RPMI7951 (cell line): ENCODE measurements around the gene FAM20C. TPM values are rescaled to one million over a fixed set of nuclear protein-coding genes. Genes with fewer than 3 reads are reported as not detected.

Experiments used
- DNase-seq: peaks from one replicate; pipeline ENCODE4 v3.0.0-alpha.2; 2012; ENCODE audit warnings: low read depth
- total RNA-seq: library from RNA; depleted of rRNA; stranded (reverse); fragments of >200 nt; shearing (Covaris generic); gene quantifications from 2 replicates; pipeline ENCODE4 v1.2.3, GENCODE V29; 2014

Gene FAM20C
- total RNA-seq, 1 experiment from 2014 or later: 256 TPM

- DNase-seq: peak; percentile 48
Observed at GRCh38 chr7:270351-270983, 78.1 kb downstream of the FAM20C start.

GRCh38 chr7:271266-272107, 79.1 kb downstream of the FAM20C start:
- DNase-seq: peak; percentile 59

GRCh38 chr7:272108-272615, 79.8 kb downstream of the FAM20C start:
- no peak for DNase-seq

DNA sequence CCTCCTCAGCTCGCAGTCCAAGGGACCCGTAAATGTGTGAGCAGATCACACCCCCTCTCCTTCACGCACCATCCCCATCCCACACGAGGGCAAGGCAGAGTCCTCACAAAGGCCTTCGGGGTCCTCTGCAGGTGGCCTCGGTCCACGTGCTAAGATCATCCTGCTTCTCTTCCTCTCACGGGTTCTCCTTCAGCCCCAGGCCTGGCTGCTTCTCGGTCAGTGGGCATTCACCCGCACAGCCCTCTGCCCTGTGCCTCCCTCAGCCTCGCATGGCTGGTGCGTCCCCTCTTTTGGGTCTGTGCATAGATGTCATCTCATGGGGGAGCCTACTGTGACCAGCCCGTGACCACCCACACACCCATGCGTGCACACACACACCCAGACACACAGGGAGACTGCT, 80.3 kb downstream of the FAM20C start:
- no peak for DNase-seq

GRCh38 chr7:273327-273726, 81.0 kb downstream of the FAM20C start:
- DNase-seq: no peak

GRCh38 chr7:274266-274665, 81.9 kb downstream of the FAM20C start:
- DNase-seq: no peak

- no peak for DNase-seq
Observed at GRCh38 chr7:276230-276835, 84.0 kb downstream of the FAM20C start.

DNA sequence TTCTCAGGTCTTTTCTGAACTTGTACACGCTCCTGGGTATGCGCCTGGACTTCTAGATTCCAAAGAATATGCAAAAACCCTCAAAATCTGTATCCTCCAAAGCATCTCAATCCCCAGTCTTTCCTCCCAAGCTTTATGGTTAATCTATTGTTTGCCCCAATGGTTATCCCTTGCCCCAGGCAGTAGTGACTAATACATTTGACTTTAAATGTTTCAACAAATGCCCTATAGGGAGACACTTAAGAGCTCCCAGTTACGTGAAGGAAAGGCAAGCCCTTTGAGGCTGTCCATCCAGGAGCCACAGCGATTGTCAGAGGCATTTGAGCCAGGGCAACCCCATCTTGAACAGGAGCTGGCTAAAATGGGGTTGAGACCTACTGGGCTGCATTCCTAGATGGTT, 84.9 kb downstream of the FAM20C start:
- peak; percentile 68 for DNase-seq

GRCh38 chr7:278081-278480, 85.7 kb downstream of the FAM20C start:
- no peak for DNase-seq

DNA sequence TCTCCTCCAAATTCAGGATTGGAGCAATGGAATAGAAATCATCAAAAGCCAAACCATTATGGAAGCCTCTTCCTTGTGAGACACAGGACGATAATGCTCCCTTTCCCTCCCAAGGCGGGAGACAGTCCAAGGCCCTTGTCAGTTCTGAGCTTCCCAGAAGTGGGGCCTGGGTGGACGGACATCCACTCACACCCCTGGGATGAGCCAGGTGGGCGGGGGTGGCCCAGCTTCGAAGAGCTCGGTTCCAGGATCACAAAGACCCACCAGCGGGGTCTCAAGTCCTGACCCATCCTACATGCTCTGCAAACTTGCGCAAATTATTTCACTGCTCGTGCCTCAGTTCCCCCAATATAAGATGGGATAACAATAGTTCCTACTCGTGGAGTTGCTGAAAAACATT, 87.5 kb downstream of the FAM20C start:
- no peak for DNase-seq

DNA sequence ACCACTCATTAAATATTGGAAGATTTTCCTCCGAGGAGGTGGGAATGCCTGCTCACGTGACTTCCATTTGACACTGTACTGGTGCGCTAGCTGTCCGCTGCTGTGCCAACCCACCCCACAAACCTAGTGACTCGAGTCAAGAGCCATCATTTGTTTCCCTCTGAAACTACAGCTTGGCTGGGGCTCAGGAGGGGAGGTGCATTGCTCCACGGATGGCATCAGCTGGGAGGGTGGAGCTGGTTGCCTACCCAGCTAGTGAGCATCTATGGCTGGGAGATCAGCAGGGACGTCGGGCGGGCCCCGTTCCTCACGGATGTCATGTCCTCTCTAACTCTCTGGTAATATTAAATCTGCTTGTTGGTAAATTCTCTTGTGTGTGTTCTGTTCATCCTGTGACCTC, 88.1 kb downstream of the FAM20C start:
- DNase-seq: no peak

DNA sequence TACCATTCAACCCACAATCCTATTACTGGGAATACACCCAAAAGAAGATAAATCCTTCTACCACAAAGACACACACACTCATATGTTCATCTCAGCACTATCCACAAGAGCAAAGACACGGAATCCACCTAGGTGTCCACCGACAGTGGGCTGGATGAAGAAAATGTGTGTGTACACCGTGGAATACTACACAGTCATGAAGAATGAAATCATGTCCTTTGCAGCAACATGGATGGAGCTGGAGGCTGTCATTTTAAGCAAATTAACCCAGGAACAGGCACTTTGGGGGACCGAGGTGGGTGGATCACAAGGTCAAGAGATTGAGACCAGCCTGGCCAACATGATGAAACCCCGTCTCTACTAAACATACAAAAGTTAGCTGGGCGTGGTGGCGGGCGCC, 89.3 kb downstream of the FAM20C start:
- no peak for DNase-seq

DNA sequence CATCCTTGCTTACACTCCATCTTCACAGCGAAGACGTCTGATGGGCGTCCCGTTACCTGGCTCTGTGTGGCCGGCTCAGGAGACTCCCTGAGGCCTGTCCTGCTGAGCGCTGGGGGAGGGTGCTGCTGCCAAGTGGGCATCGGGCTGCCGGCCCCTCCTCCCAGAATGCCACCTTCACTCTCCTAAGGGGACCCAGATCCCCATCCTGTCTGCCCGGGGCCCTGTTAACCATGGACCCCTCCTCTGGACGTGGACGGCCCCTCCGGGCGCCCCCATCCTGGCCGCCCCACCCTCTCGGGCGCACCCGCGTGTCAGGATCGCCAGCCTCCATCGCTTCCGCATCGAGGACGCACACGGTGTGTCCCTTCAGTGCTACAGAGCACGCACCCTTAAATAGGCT, 90.2 kb downstream of the FAM20C start:
- no peak for DNase-seq

GRCh38 chr7:284762-285722, 92.7 kb downstream of the FAM20C start:
- DNase-seq: no peak

DNA sequence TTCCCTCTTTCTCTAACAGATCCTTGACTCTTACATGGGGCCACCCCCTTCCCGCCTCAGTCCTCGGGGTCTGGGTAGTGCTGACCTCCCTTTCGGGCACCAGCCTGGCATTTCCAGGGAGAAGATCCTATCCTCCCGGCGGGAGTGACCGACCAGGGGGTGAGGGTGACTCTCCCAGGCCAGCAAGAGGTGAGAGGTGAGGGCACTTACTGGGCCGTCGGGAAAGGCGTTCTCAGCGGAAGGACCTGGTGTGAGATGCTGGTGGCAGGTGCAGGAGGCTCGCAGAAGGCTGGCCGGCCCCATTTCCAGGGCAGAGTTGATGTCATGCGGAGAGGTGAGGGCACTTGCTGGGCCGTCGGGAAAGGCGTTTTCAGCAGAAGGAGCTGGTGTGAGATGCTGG, 93.4 kb downstream of the FAM20C start:
- no peak for DNase-seq

DNA sequence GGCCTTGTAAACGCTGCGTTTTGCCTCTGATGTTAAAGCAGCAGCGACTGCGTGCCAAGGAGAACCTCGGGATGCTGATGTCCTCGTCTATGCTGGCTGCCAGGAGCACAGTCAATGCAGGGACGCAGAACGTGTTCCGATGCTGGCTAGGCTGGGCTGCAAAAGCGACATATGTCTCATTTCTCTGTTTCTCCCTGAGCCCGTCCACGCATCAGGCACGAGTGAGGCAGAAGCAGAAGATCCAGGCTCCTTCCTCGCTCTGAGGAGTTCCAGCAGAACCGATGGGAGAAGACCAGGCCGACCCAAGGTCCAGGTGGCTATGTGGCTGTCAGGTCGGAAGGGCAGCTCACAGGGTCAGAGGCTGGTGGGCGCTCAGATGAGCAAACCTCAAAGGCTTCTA, 93.9 kb downstream of the FAM20C start:
- no peak for DNase-seq

- DNase-seq: no peak
Observed at GRCh38 chr7:288671-289101, 96.3 kb downstream of the FAM20C start.

DNA sequence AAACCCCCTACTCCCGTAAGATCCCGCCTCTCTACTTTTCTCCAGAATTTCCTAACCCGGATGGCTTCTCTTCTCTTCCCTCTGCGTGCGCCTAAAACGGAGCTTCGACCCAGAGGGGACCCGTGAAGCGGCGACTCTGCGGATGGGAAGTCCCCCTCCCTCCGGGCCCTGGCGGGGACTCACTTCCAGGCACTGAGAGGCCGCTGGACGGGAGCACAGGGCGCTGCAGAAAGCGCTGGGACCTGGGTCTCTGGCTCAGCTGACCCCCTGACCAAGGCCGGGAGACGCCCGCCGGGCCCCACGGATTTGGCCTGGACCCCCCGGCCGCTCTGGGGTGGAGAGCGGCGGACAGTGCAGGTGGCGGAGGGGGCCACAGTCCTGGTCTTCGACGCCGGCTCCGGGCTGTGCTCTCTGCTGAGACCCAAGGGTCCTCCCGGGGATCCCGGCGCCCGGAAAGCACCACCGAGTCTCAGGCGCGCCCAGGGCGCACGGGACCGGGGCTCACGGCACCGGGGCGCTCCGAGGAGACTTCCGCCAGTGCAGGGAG, 96.9 kb downstream of the FAM20C start:
- DNase-seq: no peak

DNA sequence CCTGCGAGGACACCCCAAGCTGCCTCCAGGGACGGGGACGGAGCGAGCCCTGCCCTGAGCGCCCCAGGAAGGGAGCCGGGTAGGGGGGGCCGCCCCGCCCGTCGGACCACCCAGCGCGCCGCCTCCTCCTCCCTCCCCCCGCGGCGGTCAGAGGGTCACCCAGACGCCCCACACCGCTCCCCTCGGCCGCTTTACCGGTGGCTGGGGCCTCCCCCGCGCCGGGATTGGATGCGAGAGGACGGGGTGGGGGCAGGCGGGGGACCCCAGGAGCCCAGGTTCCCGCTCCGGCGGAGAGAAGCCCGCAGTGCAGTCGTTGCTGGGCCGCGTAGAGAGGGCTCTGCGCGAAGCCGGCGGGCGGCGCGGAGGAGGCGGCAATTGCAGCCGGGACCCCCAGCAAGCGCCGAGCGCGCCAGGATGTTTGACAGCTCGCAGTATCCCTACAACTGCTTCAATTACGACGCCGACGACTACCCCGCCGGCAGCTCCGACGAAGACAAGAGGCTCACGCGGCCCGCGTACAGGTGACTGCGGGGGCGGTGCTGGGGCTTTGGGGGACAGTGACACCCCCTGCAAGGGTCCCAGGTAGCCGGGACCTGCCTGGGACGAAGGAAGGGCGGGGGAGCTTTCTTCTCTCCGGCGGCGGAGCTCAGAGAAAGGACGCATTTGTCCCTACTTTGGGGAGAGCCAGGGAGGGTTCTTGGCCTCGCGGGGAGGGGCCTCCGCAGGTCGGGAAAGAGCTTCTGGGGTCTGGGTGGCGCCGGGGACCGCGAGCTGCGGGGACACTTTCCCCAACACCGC, 97.6 kb downstream of the FAM20C start, which contains the start of gene FOXL3:
Gene FOXL3 (plus strand): TSS at position 415 of the 798 bp plus-strand sequence. CDS start 0 bp downstream, at position 415.
- no peak for DNase-seq
